Activated naive CD4-positive, alpha-beta T cell treated with anti-CD3 and anti-CD28 coated beads, Interleukin-2, amount 10 ng/mL, durations not matched to agents 7 days and 5 days (primary cell): ENCODE data around the gene FAF1.

ENCODE experiments used
- CTCF ChIA-PET: fragments of 350-600 bp; sonication (Branson Sonifier 250); formaldehyde crosslinking; loops from one replicate; lab custom pipeline; 2021; ENCODE audit warnings: antibody characterized with exemption; lab: Charles Lee
- DNase-seq: peaks from one replicate; pipeline ENCODE4 v3.0.0-alpha.2; 2020
- H3K27ac Mint-ChIP-seq: one replicate; pipeline ENCODE4 v1.8.0; 2021; ENCODE audit warnings: mild to moderate bottlenecking, moderate library complexity, mixed read lengths
- H3K27me3 Mint-ChIP-seq: one replicate; pipeline ENCODE4 v1.8.0; 2021; ENCODE audit warnings: mild to moderate bottlenecking, mixed read lengths
- H3K36me3 Mint-ChIP-seq: one replicate; pipeline ENCODE4 v1.8.0; 2021; ENCODE audit warnings: mixed read lengths
- H3K4me1 Mint-ChIP-seq: one replicate; pipeline ENCODE4 v1.8.0; 2021; ENCODE audit warnings: mixed read lengths
- H3K4me3 Mint-ChIP-seq: one replicate; pipeline ENCODE4 v1.8.0; 2021; ENCODE audit warnings: mild to moderate bottlenecking, moderate library complexity, mixed read lengths
- H3K9me3 Mint-ChIP-seq: one replicate; pipeline ENCODE4 v1.8.0; 2021; ENCODE audit warnings: mixed read lengths

Gene FAF1

GRCh38 chr1:50973875-50974617 lies 14.0 kb upstream of the FAF1 start:
- CTCF ChIA-PET: no interaction called here
- peaks cover 55% of the 10 kb centered on the region for H3K36me3 Mint-ChIP-seq
- H3K27ac Mint-ChIP-seq: no peak overlapping the region
- no peak overlapping the region for H3K4me3 Mint-ChIP-seq
- H3K4me1 Mint-ChIP-seq: peaks cover 58% of the 10 kb centered on the region
- no peak for DNase-seq
- peaks cover 32% of the 10 kb centered on the region for H3K27me3 Mint-ChIP-seq
- no peaks in the 10 kb centered on the region for H3K9me3 Mint-ChIP-seq

GRCh38 chr1:50973255-50973654 lies 13.2 kb upstream of the FAF1 start:
- CTCF ChIA-PET: no interaction called here
- peaks cover 50% of the 10 kb centered on the region for H3K4me1 Mint-ChIP-seq
- no peaks in the 10 kb centered on the region for H3K9me3 Mint-ChIP-seq
- peaks cover 24% of the 10 kb centered on the region for H3K27me3 Mint-ChIP-seq
- no peak for DNase-seq
- H3K27ac Mint-ChIP-seq: no peak overlapping the region
- H3K36me3 Mint-ChIP-seq: peaks cover 51% of the 10 kb centered on the region
- no peak overlapping the region for H3K4me3 Mint-ChIP-seq

GRCh38 chr1:50972766-50973165 lies 12.7 kb upstream of the FAF1 start:
- H3K9me3 Mint-ChIP-seq: no peaks in the 10 kb centered on the region

GRCh38 chr1:50971748-50972305 lies 11.8 kb upstream of the FAF1 start:
- CTCF ChIA-PET: no interaction called here
- H3K27ac Mint-ChIP-seq: no peak overlapping the region
- H3K4me3 Mint-ChIP-seq: peak overlapping the region; percentile 94

More at GRCh38 chr1:50972766-50973165, 12.7 kb upstream of the FAF1 start:
- CTCF ChIA-PET: no interaction called here
- H3K27ac Mint-ChIP-seq: no peak overlapping the region
- no peak overlapping the region for H3K4me3 Mint-ChIP-seq
- DNase-seq: no peak
- H3K4me1 Mint-ChIP-seq: peaks cover 51% of the 10 kb centered on the region
- H3K27me3 Mint-ChIP-seq: peaks cover 20% of the 10 kb centered on the region
- H3K36me3 Mint-ChIP-seq: peaks cover 51% of the 10 kb centered on the region

GRCh38 chr1:50970931-50971582 lies 11.0 kb upstream of the FAF1 start:
- Mint-ChIP-seq H3K4me1 (peaks cover 49% of the 10 kb centered on the region), H3K27me3 (peaks cover 4% of the 10 kb centered on the region), H3K9me3 (no peaks in the 10 kb centered on the region), H3K27ac (peak overlapping the region; percentile 96), H3K4me3 (peak overlapping the region; percentile 94), H3K36me3 (peaks cover 47% of the 10 kb centered on the region)
- CTCF ChIA-PET: interaction anchor here (0.7 kb wide), 1 partner anchor 218 kb away, joined by 3 read pairs; no protein-coding TSS in a partner anchor
- no peak for DNase-seq

More at GRCh38 chr1:50971748-50972305, 11.8 kb upstream of the FAF1 start:
- Mint-ChIP-seq H3K4me1 (peaks cover 56% of the 10 kb centered on the region), H3K36me3 (peaks cover 51% of the 10 kb centered on the region), H3K9me3 (no peaks in the 10 kb centered on the region), H3K27me3 (peaks cover 11% of the 10 kb centered on the region)
- DNase-seq: no peak

GRCh38 chr1:50970509-50970887 lies 10.4 kb upstream of the FAF1 start:
- no peak for DNase-seq
- Mint-ChIP-seq H3K9me3 (no peaks in the 10 kb centered on the region), H3K4me1 (peaks cover 47% of the 10 kb centered on the region), H3K27ac (peak overlapping the region; percentile 96), H3K36me3 (peaks cover 46% of the 10 kb centered on the region), H3K4me3 (peak overlapping the region; percentile 94), H3K27me3 (peaks cover 4% of the 10 kb centered on the region)
- CTCF ChIA-PET: interaction anchor here (0.6 to 0.7 kb wide), 3 partner anchors 40 to 219 kb away, joined by 3 read pairs; no protein-coding TSS in a partner anchor

- no peaks in the 10 kb centered on the region for H3K9me3 Mint-ChIP-seq
- peaks cover 46% of the 10 kb centered on the region for H3K4me1 Mint-ChIP-seq
- peak; percentile 77 for DNase-seq
- H3K27me3 Mint-ChIP-seq: peaks cover 10% of the 10 kb centered on the region
- peak within 1 kb of the TSS; percentile 100 for H3K27ac Mint-ChIP-seq
- peak within 1 kb of the TSS; percentile 100 for H3K4me3 Mint-ChIP-seq
- H3K36me3 Mint-ChIP-seq: peaks cover 42% of the 10 kb centered on the region
- CTCF ChIA-PET: interaction anchor here (0.6 to 2.3 kb wide), 7 partner anchors 7 to 327 kb away, joined by 3 to 9 read pairs (median 3); partner anchors contain the start of gene FAF1
Observed at GRCh38 chr1:50969611-50970508, 9.8 kb upstream of the FAF1 start, which contains the start of gene CDKN2C. CDKN2C (plus strand) TSS chr1:50970245; CDS start chr1:50970369, 124 bp downstream.

GRCh38 chr1:50968821-50969610 lies 8.9 kb upstream of the FAF1 start:
- peaks cover 13% of the 10 kb centered on the region for H3K27me3 Mint-ChIP-seq
- H3K9me3 Mint-ChIP-seq: no peaks in the 10 kb centered on the region
- peaks cover 34% of the 10 kb centered on the region for H3K36me3 Mint-ChIP-seq
- CTCF ChIA-PET: interaction anchor here (0.7 to 2.3 kb wide), 6 partner anchors 8 to 328 kb away, joined by 3 to 9 read pairs (median 4); partner anchors contain the start of gene FAF1
- peak overlapping the region; percentile 100 for H3K4me3 Mint-ChIP-seq
- DNase-seq: peak; percentile 60
- peaks cover 39% of the 10 kb centered on the region for H3K4me1 Mint-ChIP-seq
- peak overlapping the region; percentile 100 for H3K27ac Mint-ChIP-seq

GRCh38 chr1:50968158-50968820 lies 8.2 kb upstream of the FAF1 start:
- DNase-seq: peak; percentile 90
- peaks cover 32% of the 10 kb centered on the region for H3K4me1 Mint-ChIP-seq
- H3K27me3 Mint-ChIP-seq: peaks cover 10% of the 10 kb centered on the region
- H3K36me3 Mint-ChIP-seq: peaks cover 27% of the 10 kb centered on the region
- CTCF ChIA-PET: interaction anchor here (0.9 to 2.3 kb wide), 4 partner anchors 8 to 39 kb away, joined by 3 to 9 read pairs (median 6); partner anchors contain the start of gene FAF1
- no peaks in the 10 kb centered on the region for H3K9me3 Mint-ChIP-seq
- peak overlapping the region; percentile 100 for H3K4me3 Mint-ChIP-seq
- peak overlapping the region; percentile 100 for H3K27ac Mint-ChIP-seq

- DNase-seq: no peak
- CTCF ChIA-PET: interaction anchor here (2.0 to 2.3 kb wide), 2 partner anchors 9 to 38 kb away, joined by 8 to 9 read pairs; no protein-coding TSS in a partner anchor
- H3K27me3 Mint-ChIP-seq: peaks cover 10% of the 10 kb centered on the region
- peak overlapping the region; percentile 100 for H3K27ac Mint-ChIP-seq
- H3K4me3 Mint-ChIP-seq: peak overlapping the region; percentile 100
- peaks cover 24% of the 10 kb centered on the region for H3K36me3 Mint-ChIP-seq
- no peaks in the 10 kb centered on the region for H3K9me3 Mint-ChIP-seq
- H3K4me1 Mint-ChIP-seq: peaks cover 25% of the 10 kb centered on the region
Observed at GRCh38 chr1:50967416-50968157, 7.5 kb upstream of the FAF1 start.

GRCh38 chr1:50966991-50967390 lies 6.9 kb upstream of the FAF1 start:
- peaks cover 10% of the 10 kb centered on the region for H3K27me3 Mint-ChIP-seq
- no peaks in the 10 kb centered on the region for H3K9me3 Mint-ChIP-seq
- H3K4me1 Mint-ChIP-seq: peaks cover 23% of the 10 kb centered on the region
- H3K4me3 Mint-ChIP-seq: peak overlapping the region; percentile 100
- peaks cover 23% of the 10 kb centered on the region for H3K36me3 Mint-ChIP-seq
- H3K27ac Mint-ChIP-seq: peak overlapping the region; percentile 100
- no peak for DNase-seq
- CTCF ChIA-PET: interaction anchor here (1.1 kb wide), 1 partner anchor 37 kb away, joined by 3 read pairs; no protein-coding TSS in a partner anchor

GRCh38 chr1:50964863-50965262 lies 4.8 kb upstream of the FAF1 start:
- DNase-seq: no peak
- peaks cover 6% of the 10 kb centered on the region for H3K36me3 Mint-ChIP-seq
- H3K9me3 Mint-ChIP-seq: no peaks in the 10 kb centered on the region
- H3K27me3 Mint-ChIP-seq: peaks cover 14% of the 10 kb centered on the region
- H3K4me1 Mint-ChIP-seq: peaks cover 19% of the 10 kb centered on the region
- CTCF ChIA-PET: no interaction called here
- H3K27ac Mint-ChIP-seq: no peak overlapping the region
- no peak overlapping the region for H3K4me3 Mint-ChIP-seq
